Muscle layer of colon (tissue), 2 donors: ENCODE data around the gene FAM222A.

Experiments used
- H3K27ac ChIP-seq: one replicate; pipeline ENCODE4 v1.7.0; 2013; ENCODE audit warnings: low read depth, mild to moderate bottlenecking, low read length, moderate library complexity
- H3K27me3 ChIP-seq, 2 donors: one replicate each; pipeline ENCODE4 v1.7.0; 2013; ENCODE audit warnings: low read length in 2 of 2, mild to moderate bottlenecking in 2 of 2; ENCODE audit not compliant: insufficient read depth in 2 of 2, control insufficient read depth in 1 of 2
- H3K36me3 ChIP-seq: one replicate; pipeline ENCODE4 v1.7.0; 2013; ENCODE audit warnings: mild to moderate bottlenecking, low read length; ENCODE audit not compliant: insufficient read depth
- H3K4me1 ChIP-seq: one replicate; pipeline ENCODE4 v1.7.0; 2013; ENCODE audit warnings: mild to moderate bottlenecking, low read length; ENCODE audit not compliant: insufficient read depth
- H3K4me3 ChIP-seq, 2 donors: one replicate each; pipeline ENCODE4 v1.7.0; 2013; ENCODE audit warnings: low read length in 2 of 2, low read depth in 1 of 2, mild to moderate bottlenecking in 1 of 2, moderate library complexity in 1 of 2
- H3K9ac ChIP-seq: one replicate; pipeline ENCODE4 v1.7.0; 2013; ENCODE audit warnings: low read length
- H3K9me3 ChIP-seq: one replicate; pipeline ENCODE4 v1.7.0; 2013; ENCODE audit warnings: mild to moderate bottlenecking, low read length
- donor health status: abdominal sarcoma.
- donor health status: Adenocarcinoma of cecum.

FAM222A gene

GRCh38 chr12:109713187-109714070 is at the start of gene FAM222A:
Gene FAM222A (plus strand): TSS chr12:109713825. CDS start chr12:109744147, 30,322 bp downstream.
- H3K27me3 ChIP-seq: peaks cover 0 to 25% of the 10 kb centered on the region in 2 donors
- H3K4me3 ChIP-seq: peak within 1 kb of the TSS; percentile 17 to 63
- peaks cover 32% of the 10 kb centered on the region for H3K4me1 ChIP-seq
- no peak within 1 kb of the TSS for H3K27ac ChIP-seq
- no peaks in the 10 kb centered on the region for H3K36me3 ChIP-seq
- no peaks in the 10 kb centered on the region for H3K9me3 ChIP-seq
- H3K9ac ChIP-seq: no peak within 1 kb of the TSS

DNA sequence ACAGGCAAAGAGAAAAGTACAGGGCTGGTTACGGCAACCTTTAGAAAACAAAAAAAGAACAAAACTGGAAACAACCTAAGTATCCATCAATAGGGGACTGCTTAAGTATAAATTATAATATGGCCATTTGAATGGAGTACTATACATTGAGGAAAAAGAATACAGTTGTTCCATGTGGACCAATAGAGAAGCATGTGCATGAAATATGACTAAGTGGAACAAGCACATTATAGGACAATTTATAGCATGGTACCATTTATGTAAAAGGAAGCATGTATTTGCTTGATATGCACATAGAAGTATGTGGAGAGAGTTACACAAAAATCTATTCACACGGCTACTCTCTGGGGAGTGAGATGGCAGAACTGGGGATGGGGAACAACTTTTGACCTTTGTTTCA is 49.2 kb upstream of the FAM222A start:
- no peaks in the 10 kb centered on the region for H3K4me1 ChIP-seq
- H3K36me3 ChIP-seq: no peaks in the 10 kb centered on the region
- H3K27me3 ChIP-seq: no peaks in the 10 kb centered on the region
- H3K9ac ChIP-seq: no peak overlapping the region
- no peaks in the 10 kb centered on the region for H3K9me3 ChIP-seq
- H3K27ac ChIP-seq: no peak overlapping the region
- H3K4me3 ChIP-seq: no peak overlapping the region

DNA sequence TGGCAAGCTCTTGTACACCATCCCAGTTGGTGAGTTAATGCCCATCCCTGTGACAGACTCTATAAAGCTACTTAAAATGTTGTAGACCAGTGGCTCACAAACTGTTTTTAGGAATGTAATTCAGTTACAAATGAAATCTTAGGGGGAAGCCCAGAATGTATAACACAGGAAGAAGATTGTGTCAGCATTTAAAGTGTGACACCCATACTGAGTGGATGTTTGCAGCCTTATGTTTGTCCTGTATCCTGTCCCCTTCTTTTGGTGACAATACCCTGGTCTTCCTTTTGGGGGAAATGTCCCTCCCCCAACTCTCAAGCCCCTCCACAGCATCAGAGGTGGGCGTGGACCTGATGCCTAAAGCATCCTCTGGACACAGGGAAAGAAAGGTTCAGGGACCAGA is 47.6 kb upstream of the FAM222A start:
- H3K4me1 ChIP-seq: no peaks in the 10 kb centered on the region
- no peaks in the 10 kb centered on the region for H3K9me3 ChIP-seq
- H3K27ac ChIP-seq: no peak overlapping the region

GRCh38 chr12:109670731-109671130 is 42.9 kb upstream of the FAM222A start:
- no peak overlapping the region for H3K27ac ChIP-seq

More for the DNA sequence above, 47.6 kb upstream of the FAM222A start:
- Histone ChIP-seq H3K36me3 (no peaks in the 10 kb centered on the region), H3K9ac (no peak overlapping the region), H3K4me3 (no peak overlapping the region), H3K27me3 (no peaks in the 10 kb centered on the region)

DNA sequence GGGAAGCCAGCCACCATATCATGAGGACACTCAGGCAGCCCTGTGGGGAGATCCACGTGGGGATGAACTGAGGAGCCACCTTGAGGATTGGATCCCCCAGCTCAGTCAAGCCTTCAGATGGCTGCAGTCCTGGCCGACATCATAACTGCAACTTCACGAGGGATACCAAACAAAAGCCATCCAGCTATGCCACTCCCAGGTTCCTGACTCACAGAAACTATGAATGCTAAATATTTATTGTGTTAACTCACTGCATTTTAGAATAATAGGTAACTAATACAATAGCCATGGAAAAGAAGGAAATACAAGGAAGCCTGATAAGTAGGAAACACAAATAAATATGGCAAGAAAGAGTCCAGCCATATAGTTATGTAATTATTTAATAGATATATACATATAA is 42.1 kb upstream of the FAM222A start:
- no peaks in the 10 kb centered on the region for H3K27me3 ChIP-seq

More at GRCh38 chr12:109670731-109671130, 42.9 kb upstream of the FAM222A start:
- H3K4me3 ChIP-seq: no peak overlapping the region
- no peak overlapping the region for H3K9ac ChIP-seq
- no peaks in the 10 kb centered on the region for H3K27me3 ChIP-seq
- no peaks in the 10 kb centered on the region for H3K9me3 ChIP-seq
- H3K36me3 ChIP-seq: no peaks in the 10 kb centered on the region
- no peaks in the 10 kb centered on the region for H3K4me1 ChIP-seq

GRCh38 chr12:109673379-109673778 is 40.2 kb upstream of the FAM222A start:
- H3K4me3 ChIP-seq: no peak overlapping the region

More for the DNA sequence above, 42.1 kb upstream of the FAM222A start:
- H3K36me3 ChIP-seq: no peaks in the 10 kb centered on the region
- no peak overlapping the region for H3K4me3 ChIP-seq
- no peak overlapping the region for H3K27ac ChIP-seq
- no peaks in the 10 kb centered on the region for H3K4me1 ChIP-seq
- H3K9ac ChIP-seq: no peak overlapping the region
- H3K9me3 ChIP-seq: no peaks in the 10 kb centered on the region

GRCh38 chr12:109673884-109674283 is 39.7 kb upstream of the FAM222A start:
- Histone ChIP-seq H3K27ac (no peak overlapping the region), H3K4me3 (no peak overlapping the region), H3K9me3 (no peaks in the 10 kb centered on the region), H3K27me3 (no peaks in the 10 kb centered on the region), H3K9ac (no peak overlapping the region), H3K4me1 (no peaks in the 10 kb centered on the region), H3K36me3 (no peaks in the 10 kb centered on the region)

More at GRCh38 chr12:109673379-109673778, 40.2 kb upstream of the FAM222A start:
- Histone ChIP-seq H3K9ac (no peak overlapping the region), H3K27me3 (no peaks in the 10 kb centered on the region), H3K27ac (no peak overlapping the region), H3K9me3 (no peaks in the 10 kb centered on the region), H3K36me3 (no peaks in the 10 kb centered on the region), H3K4me1 (no peaks in the 10 kb centered on the region)

DNA sequence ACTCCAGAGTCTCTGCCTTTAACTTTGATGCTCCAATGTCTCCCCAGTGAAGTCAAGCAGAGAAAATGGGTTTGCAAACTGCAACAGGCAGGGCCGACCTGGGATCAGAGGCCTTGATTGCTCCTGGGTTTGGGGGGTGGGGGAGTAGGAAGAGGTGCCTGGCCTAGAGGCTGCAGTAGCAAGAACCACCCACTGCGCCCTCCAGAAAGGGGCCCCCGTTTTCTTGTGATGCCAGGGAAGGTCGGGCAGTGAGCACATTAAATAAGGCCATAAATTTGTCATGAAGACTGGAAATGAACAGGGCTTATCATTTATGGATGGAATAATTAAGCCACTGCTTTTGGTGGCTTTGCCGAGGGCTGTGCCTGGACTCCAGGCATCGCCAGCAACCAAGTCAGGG is 38.2 kb upstream of the FAM222A start:
- Histone ChIP-seq H3K27me3 (no peaks in the 10 kb centered on the region), H3K9ac (no peak overlapping the region), H3K4me1 (peaks cover 2% of the 10 kb centered on the region), H3K36me3 (no peaks in the 10 kb centered on the region), H3K4me3 (no peak overlapping the region), H3K27ac (no peak overlapping the region), H3K9me3 (no peaks in the 10 kb centered on the region)

GRCh38 chr12:109677279-109677691 is 36.3 kb upstream of the FAM222A start:
- no peak overlapping the region for H3K4me3 ChIP-seq
- no peaks in the 10 kb centered on the region for H3K9me3 ChIP-seq
- H3K4me1 ChIP-seq: peaks cover 6% of the 10 kb centered on the region
- H3K27me3 ChIP-seq: no peaks in the 10 kb centered on the region
- no peak overlapping the region for H3K27ac ChIP-seq
- H3K9ac ChIP-seq: no peak overlapping the region
- no peaks in the 10 kb centered on the region for H3K36me3 ChIP-seq

DNA sequence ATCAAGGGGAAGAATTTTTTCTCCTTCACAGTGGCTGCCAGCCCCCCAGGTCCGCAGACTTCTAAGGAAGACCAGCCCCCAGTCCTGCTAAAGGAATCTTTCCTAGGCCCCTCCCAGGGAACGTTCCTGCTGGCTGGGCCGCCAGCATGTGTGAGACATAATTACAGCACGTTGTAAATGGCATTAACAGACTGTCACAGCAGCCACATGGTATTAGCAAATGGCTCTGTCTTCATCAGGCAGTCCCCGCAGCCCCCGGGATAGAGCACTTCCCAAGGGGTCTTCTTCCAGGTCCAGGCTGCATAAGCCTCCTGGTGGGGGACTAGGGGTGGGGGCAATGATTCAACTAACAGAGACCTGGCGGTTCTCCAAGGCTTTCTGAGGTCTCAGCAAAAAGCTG is 34.9 kb upstream of the FAM222A start:
- H3K27me3 ChIP-seq: no peaks in the 10 kb centered on the region
- no peak overlapping the region for H3K27ac ChIP-seq
- no peaks in the 10 kb centered on the region for H3K36me3 ChIP-seq
- no peak overlapping the region for H3K4me3 ChIP-seq
- H3K4me1 ChIP-seq: peaks cover 6% of the 10 kb centered on the region
- H3K9ac ChIP-seq: no peak overlapping the region
- H3K9me3 ChIP-seq: no peaks in the 10 kb centered on the region

DNA sequence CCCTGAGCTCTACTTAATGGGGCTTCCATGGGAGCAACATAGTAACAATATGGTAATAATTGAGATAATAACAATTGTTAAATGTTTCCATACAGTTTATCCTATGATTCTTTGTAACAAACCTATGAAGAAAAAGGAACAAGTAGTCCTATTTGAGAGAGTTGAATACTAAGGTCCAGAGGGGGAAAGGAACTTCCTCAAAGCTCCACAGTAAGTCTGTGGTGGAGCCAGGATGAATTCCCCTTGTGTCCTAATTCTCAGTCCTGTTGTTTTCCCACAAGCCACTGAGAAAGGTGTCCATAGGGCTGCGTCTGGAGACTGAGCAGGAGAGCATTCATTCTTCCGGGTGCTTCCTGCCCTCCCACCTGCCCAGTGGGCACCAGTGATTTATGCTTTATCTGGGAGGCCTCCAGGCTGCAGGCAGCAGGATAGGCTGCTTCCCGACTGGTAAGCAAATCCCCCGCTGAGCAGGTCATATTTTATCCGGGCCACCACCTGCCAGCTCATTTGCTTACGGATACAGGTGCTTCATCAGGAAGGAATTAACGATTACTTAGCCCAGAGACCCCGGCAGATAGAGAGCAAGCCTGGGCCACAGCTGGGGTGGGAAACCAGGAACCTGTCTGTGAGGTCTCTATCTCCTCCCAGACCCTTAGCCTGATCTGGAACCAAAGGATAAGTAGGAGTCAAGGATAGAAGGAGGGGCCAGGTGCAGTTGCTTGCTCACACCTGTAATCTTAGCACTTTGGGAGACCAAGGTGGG is 33.9 kb upstream of the FAM222A start:
- Histone ChIP-seq H3K9ac (no peak overlapping the region), H3K27ac (no peak overlapping the region), H3K4me3 (no peak overlapping the region), H3K36me3 (no peaks in the 10 kb centered on the region), H3K9me3 (no peaks in the 10 kb centered on the region), H3K4me1 (peaks cover 6% of the 10 kb centered on the region), H3K27me3 (no peaks in the 10 kb centered on the region)
